Measurements from ENCODE around the gene VAV2. TPM values are rescaled to one million over a fixed set of nuclear protein-coding genes. Genes with fewer than 3 reads are reported as not detected.

The VAV2 gene
- total RNA-seq, 3 donors from 2014 or later, result 5.3 to 9.5 (median 8.8) TPM

DNA sequence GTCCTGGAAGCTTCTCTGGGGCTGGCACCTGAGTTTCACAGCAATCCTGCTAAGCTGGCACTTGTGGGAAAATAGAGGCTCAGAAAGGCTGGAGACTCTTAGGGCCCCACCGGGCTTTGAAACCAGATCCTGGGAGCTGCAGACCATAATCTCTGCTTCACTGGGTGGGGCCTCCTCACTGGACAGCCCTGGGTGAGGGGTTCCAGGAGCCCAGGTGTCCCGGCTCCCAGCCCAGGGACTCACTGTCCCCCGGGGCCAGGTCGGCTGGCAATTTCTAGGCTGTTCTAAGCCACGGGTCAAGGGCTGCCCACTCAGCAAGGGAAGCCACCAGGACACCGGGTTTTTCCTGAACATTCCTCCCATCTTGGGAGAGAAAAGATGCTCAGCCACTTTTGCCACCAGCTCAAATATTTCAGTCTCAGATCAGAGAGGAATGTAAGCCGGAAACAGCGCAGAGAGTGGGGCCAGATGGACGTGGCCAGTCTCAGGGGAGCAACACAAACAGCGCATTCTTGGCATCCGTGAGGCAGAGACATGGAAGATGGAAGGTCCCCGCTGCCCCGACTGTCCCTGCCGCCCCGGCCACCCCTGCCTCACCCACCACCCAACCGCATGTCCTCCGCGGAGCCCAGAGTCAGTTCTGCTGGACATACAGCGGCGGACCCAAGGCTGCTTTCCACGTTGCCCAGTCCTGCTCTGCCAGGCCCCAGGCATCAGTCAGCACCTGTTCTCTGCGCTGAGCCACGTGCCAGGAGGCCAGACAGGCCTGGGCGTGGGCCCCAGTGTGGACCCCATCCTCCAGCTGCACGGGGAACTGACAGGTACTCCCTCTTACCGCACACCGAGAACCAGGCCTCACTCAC is 72.6 kb downstream of the VAV2 start:
- Histone ChIP-seq H3K27me3 (no peaks in the 10 kb centered on the region), H3K4me3 (no peak overlapping the region), H3K36me3 (no peaks in the 10 kb centered on the region), H3K9me3 (no peaks in the 10 kb centered on the region), H3K27ac (no peak overlapping the region), H3K4me1 (no peaks in the 10 kb centered on the region)
- intact Hi-C loops (cut with DNase I; ENCODE audit: low total_unique reads), result no loop called here
- DNase-seq (ENCODE audit: low spot score in 2 of 2), result no peak
- TF ChIP-seq POLR2AphosphoS5 (IDR thresholded peaks at IDR 0.05) (no peak), POLR2A (IDR thresholded peaks at IDR 0.05) (no peak)
- TF ChIP-seq, protein P1, sequence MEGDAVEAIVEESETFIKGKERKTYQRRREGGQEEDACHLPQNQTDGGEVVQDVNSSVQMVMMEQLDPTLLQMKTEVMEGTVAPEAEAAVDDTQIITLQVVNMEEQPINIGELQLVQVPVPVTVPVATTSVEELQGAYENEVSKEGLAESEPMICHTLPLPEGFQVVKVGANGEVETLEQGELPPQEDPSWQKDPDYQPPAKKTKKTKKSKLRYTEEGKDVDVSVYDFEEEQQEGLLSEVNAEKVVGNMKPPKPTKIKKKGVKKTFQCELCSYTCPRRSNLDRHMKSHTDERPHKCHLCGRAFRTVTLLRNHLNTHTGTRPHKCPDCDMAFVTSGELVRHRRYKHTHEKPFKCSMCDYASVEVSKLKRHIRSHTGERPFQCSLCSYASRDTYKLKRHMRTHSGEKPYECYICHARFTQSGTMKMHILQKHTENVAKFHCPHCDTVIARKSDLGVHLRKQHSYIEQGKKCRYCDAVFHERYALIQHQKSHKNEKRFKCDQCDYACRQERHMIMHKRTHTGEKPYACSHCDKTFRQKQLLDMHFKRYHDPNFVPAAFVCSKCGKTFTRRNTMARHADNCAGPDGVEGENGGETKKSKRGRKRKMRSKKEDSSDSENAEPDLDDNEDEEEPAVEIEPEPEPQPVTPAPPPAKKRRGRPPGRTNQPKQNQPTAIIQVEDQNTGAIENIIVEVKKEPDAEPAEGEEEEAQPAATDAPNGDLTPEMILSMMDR (IDR thresholded peaks at IDR 0.05), result no peak

DNA sequence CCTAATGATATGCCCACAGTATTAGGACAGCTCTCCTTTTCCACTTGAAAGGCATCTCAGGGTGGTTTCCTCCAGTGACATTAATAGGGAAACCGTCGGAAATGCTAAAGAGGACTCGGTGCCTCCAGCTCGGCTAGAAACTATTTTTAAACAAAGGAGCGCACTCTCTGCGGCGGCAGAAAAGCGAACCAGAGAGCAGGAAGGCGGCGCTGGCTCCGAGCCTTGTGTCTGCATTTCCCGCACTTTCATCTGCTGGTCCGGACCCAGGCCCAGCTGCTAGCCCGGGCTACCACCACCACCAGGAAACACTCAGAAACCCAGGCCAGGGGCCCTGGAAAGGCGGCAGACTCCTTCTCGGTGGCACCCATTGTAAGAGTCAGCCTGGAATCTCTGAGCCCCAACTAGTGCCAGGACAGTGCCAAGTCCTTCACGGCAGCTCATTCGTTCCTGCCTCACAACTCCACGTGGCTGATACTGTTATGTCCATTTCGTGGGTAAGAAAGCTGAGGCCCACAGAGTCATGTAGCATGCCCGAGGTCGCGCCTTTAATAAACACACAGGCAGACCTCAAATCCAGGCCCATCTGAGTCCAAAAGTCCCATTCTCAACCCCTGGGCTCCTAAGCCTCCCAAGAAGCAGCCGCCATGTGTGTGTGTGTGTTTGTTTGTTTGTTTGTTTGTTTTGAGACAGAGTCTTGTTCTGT is 73.9 kb downstream of the VAV2 start:
- Histone ChIP-seq H3K9me3 (no peaks in the 10 kb centered on the region), H3K4me1 (no peaks in the 10 kb centered on the region), H3K27ac (no peak overlapping the region), H3K27me3 (no peaks in the 10 kb centered on the region), H3K4me3 (no peak overlapping the region), H3K36me3 (no peaks in the 10 kb centered on the region)
- TF ChIP-seq POLR2AphosphoS5 (IDR thresholded peaks at IDR 0.05), result no peak
- TF ChIP-seq, protein P1 (IDR thresholded peaks at IDR 0.05), result no peak
- intact Hi-C loops (cut with DNase I; ENCODE audit: low total_unique reads), result no loop called here
- no peak for DNase-seq (ENCODE audit: low spot score in 2 of 2)

DNA sequence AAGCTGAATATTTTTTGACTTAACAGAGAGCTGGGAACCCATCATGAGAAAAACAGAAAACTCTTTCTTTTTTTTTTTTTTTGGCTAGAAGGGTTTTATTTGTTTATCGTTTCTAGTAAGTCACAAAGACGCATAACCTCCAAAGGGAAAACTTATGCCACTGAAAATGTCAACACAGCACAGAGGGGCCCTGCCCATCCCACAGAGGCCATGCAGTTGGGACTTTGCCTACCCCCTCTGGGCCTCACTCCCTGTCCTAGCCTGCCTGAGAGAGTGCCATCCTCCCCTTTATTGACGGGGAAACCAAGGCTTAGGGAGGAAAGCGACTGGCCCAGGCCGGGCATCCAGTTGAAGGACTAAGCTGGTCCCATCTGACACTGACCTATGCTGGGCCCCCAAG is 74.7 kb downstream of the VAV2 start:
- intact Hi-C loops (cut with DNase I; ENCODE audit: low total_unique reads), result no loop called here
- Histone ChIP-seq H3K27me3 (no peaks in the 10 kb centered on the region), H3K9me3 (no peaks in the 10 kb centered on the region), H3K27ac (no peak overlapping the region), H3K4me1 (no peaks in the 10 kb centered on the region), H3K36me3 (no peaks in the 10 kb centered on the region), H3K4me3 (no peak overlapping the region)
- TF ChIP-seq, protein P1 (IDR thresholded peaks at IDR 0.05), result no peak
- TF ChIP-seq POLR2A (IDR thresholded peaks at IDR 0.05), result no peak
- TF ChIP-seq POLR2AphosphoS5 (IDR thresholded peaks at IDR 0.05), result no peak
- DNase-seq (ENCODE audit: low spot score in 2 of 2), result no peak

DNA sequence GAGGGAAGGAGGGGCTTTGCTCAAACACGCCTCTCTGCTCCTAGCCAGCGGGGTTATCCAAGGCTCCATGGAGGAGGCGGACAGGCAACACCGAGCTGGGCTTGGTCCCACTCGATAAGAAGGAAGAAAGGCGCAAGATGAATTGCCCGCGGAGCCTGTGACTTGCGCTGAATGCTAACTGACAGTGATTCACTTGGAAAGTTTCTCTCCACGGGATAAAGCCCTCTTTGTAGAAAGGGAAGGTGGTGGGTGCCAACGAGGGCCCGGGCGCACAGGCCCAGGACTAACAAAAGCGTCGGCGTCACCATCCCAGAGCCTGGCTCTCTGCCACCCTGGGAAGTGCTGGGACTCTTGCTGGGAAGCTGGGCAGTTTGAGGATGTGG is 76.0 kb downstream of the VAV2 start:
- intact Hi-C loops (cut with DNase I; ENCODE audit: low total_unique reads), result no loop called here
- Histone ChIP-seq H3K27me3 (no peaks in the 10 kb centered on the region), H3K9me3 (no peaks in the 10 kb centered on the region), H3K36me3 (no peaks in the 10 kb centered on the region), H3K4me3 (no peak overlapping the region), H3K4me1 (no peaks in the 10 kb centered on the region), H3K27ac (peak overlapping the region; percentile 30 to 45)
- peak in 1 of 2 donors; percentile 57 for DNase-seq (ENCODE audit: low spot score in 2 of 2)
- TF ChIP-seq, protein P1 (IDR thresholded peaks at IDR 0.05), result no peak
- no peak for TF ChIP-seq POLR2A (IDR thresholded peaks at IDR 0.05)
- no peak for TF ChIP-seq POLR2AphosphoS5 (IDR thresholded peaks at IDR 0.05)

DNA sequence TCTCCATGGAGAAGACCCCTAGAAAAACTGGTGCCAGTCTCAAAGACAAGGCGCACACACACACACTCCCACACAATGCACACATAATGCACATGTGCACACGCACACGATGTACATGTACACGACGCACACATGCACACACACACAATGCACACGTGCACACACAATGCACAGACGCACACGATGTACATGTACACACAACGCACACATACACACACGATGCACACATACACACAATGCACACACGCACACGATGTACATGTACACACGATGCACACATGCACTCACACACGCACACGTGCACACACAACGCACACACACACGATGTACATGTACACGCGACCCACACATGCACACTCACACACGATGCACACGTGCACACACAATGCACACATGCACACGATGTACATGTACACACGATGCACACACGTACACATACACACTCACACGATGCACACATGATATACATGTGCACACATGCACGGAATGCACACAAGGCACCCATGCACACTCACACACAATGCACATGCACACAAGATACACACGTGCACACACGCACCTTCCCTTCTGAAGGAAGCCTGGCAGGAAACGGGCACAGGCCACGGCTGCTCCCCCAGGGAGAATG is 76.5 kb downstream of the VAV2 start:
- H3K4me1 ChIP-seq, result no peaks in the 10 kb centered on the region
- intact Hi-C loops (cut with DNase I; ENCODE audit: low total_unique reads), result no loop called here
- H3K27ac ChIP-seq, result peak overlapping the region; percentile 30 to 45
- TF ChIP-seq, protein P1 (IDR thresholded peaks at IDR 0.05), result no peak
- TF ChIP-seq POLR2AphosphoS5 (IDR thresholded peaks at IDR 0.05) (no peak), POLR2A (IDR thresholded peaks at IDR 0.05) (no peak)
- H3K9me3 ChIP-seq, result no peaks in the 10 kb centered on the region
- H3K36me3 ChIP-seq, result no peaks in the 10 kb centered on the region
- no peaks in the 10 kb centered on the region for H3K27me3 ChIP-seq
- DNase-seq (ENCODE audit: low spot score in 2 of 2), result no peak
- H3K4me3 ChIP-seq, result no peak overlapping the region

Measured in breast epithelium (tissue), 4 donors.